Colonic mucosa (tissue), 4 donors: ENCODE data around the gene TBCK. TPM values are rescaled to one million over a fixed set of nuclear protein-coding genes. Genes with fewer than 3 reads are reported as not detected.

ENCODE experiments used
- DNase-seq: peaks from one replicate; pipeline ENCODE4 v3.0.0-alpha.2; 2020
- H3K27ac ChIP-seq: fragments of 200-600 bp; one replicate; pipeline ENCODE4 v1.8.0; 2021
- H3K27me3 ChIP-seq: fragments of 200-600 bp; one replicate; pipeline ENCODE4 v1.8.0; 2021
- H3K36me3 ChIP-seq: fragments of 200-600 bp; one replicate; pipeline ENCODE4 v1.8.0; 2021
- H3K4me1 ChIP-seq: fragments of 200-600 bp; one replicate; pipeline ENCODE4 v1.8.0; 2021; ENCODE audit warnings: mild to moderate bottlenecking
- H3K4me3 ChIP-seq: fragments of 200-600 bp; one replicate; pipeline ENCODE4 v1.8.0; 2021
- H3K9ac ChIP-seq, 2 donors: one replicate each; pipeline ENCODE4 v1.7.0; 2013; ENCODE audit warnings: control low read depth in 2 of 2, low read depth in 2 of 2, low read length in 2 of 2
- H3K9me3 ChIP-seq: fragments of 200-600 bp; one replicate; pipeline ENCODE4 v1.8.0; 2021
- CTCF ChIP-seq: fragments of 200-600 bp; IDR thresholded peaks from one replicate; pipeline ENCODE4 v1.8.0; 2022; ENCODE audit warnings: antibody characterized with exemption, mild to moderate bottlenecking
- intact Hi-C: fragments of 100-400 bp; cut with DNase I; formaldehyde crosslinking; loops from one replicate; pipeline ENCODE4 v1.14.1; 2022
- total RNA-seq, 2 donors: library from RNA; stranded (reverse); fragmentation: NEBNext Ultra II Directional in 1 of 2; extraction: Animal tissue kit (Norgen Biotek cat#: 25700) in 1 of 2; gene quantifications; one replicate each; pipeline ENCODE4 v1.2.1, GENCODE V29; 2021
- donor health status: healthy.
- donor health status: DM: no; HTN: no; CAD: no.
- donor health status: DM: no; HTN: no; CAD: no.

TBCK gene
- total RNA-seq, 2 donors from 2014 or later, result 27.4 to 33.9 TPM

GRCh38 chr4:106034220-106034619 lies 281.8 kb downstream of the TBCK start:
- Histone ChIP-seq H3K27me3 (no peaks in the 10 kb centered on the region), H3K9me3 (no peaks in the 10 kb centered on the region), H3K4me1 (no peaks in the 10 kb centered on the region), H3K36me3 (no peaks in the 10 kb centered on the region), H3K27ac (no peak overlapping the region), H3K9ac (no peak overlapping the region), H3K4me3 (no peak overlapping the region)
- no peak for TF ChIP-seq CTCF
- DNase-seq, result no peak
- intact Hi-C loops, result no loop called here

- no peak overlapping the region for H3K9ac ChIP-seq
- intact Hi-C loops, result no loop called here
- no peak for TF ChIP-seq CTCF
- no peak overlapping the region for H3K27ac ChIP-seq
- no peak for DNase-seq
- H3K9me3 ChIP-seq, result no peaks in the 10 kb centered on the region
- no peaks in the 10 kb centered on the region for H3K27me3 ChIP-seq
- no peaks in the 10 kb centered on the region for H3K36me3 ChIP-seq
- H3K4me3 ChIP-seq, result no peak overlapping the region
- no peaks in the 10 kb centered on the region for H3K4me1 ChIP-seq
Measured at GRCh38 chr4:106033469-106033868, 282.5 kb downstream of the TBCK start.

GRCh38 chr4:106032851-106033286 lies 283.1 kb downstream of the TBCK start:
- H3K9me3 ChIP-seq, result no peaks in the 10 kb centered on the region
- TF ChIP-seq CTCF, result no peak
- no peak for DNase-seq
- intact Hi-C loops, result no loop called here
- no peak overlapping the region for H3K4me3 ChIP-seq
- no peaks in the 10 kb centered on the region for H3K36me3 ChIP-seq
- no peak overlapping the region for H3K9ac ChIP-seq
- no peaks in the 10 kb centered on the region for H3K4me1 ChIP-seq
- no peak overlapping the region for H3K27ac ChIP-seq
- H3K27me3 ChIP-seq, result no peaks in the 10 kb centered on the region

- Histone ChIP-seq H3K36me3 (no peaks in the 10 kb centered on the region), H3K9me3 (no peaks in the 10 kb centered on the region), H3K9ac (no peak overlapping the region), H3K27ac (no peak overlapping the region), H3K4me1 (no peaks in the 10 kb centered on the region), H3K27me3 (no peaks in the 10 kb centered on the region), H3K4me3 (no peak overlapping the region)
- TF ChIP-seq CTCF, result no peak
- intact Hi-C loops, result no loop called here
- DNase-seq, result no peak
Measured at GRCh38 chr4:106022454-106022853, 293.6 kb downstream of the TBCK start.

GRCh38 chr4:106021737-106022410 lies 294.1 kb downstream of the TBCK start:
- Histone ChIP-seq H3K9me3 (no peaks in the 10 kb centered on the region), H3K36me3 (no peaks in the 10 kb centered on the region), H3K4me1 (no peaks in the 10 kb centered on the region), H3K27ac (no peak overlapping the region), H3K4me3 (no peak overlapping the region), H3K9ac (no peak overlapping the region), H3K27me3 (no peaks in the 10 kb centered on the region)
- DNase-seq, result no peak
- intact Hi-C loops, result no loop called here
- TF ChIP-seq CTCF, result no peak
